ENCODE results near the gene TSKU.
"Not testable (repeated sequence)": the region's sequence is repeated elsewhere in the genome, so short reads cannot be mapped to it uniquely, and the experiment has no call there.

Gene TSKU

DNA sequence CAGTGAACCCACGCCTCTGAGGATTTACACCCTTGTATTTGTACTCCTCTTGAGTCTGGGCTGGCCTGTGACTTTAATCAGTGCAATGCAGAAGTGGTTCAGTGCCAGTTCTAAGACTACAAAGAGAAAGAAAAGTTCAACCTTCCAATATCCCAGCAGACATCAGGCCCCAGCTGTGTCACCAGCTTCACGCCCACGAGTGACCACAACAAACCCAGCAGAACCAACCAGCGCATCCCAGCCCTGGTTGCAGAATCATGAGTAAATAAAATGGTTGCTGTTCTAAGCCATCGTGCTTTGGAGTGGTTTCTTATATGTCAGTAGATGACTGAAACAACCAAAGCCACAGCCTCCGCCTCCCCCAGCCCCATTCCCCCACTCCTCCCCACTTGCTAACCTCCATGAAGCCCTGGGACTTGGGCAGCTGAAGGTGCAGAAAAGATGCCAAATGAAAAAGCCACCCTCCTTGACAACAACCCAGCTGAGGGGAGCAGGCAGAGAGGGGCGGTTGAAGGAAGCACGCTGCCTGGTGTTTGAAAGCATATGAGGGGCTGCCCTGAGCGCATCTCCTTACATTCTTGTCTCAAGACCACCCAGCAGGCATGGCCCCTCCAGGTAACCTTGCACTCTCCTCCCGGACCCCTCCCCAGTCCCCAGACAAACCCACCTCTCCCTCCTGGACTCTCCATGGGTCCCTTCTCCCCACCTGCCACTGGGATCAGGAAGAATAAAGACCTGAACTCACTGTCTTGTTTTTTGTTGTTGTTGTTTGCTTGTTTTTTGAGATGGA lies 20.9 kb downstream of the TSKU start:
- no peak for DNase-seq

DNA sequence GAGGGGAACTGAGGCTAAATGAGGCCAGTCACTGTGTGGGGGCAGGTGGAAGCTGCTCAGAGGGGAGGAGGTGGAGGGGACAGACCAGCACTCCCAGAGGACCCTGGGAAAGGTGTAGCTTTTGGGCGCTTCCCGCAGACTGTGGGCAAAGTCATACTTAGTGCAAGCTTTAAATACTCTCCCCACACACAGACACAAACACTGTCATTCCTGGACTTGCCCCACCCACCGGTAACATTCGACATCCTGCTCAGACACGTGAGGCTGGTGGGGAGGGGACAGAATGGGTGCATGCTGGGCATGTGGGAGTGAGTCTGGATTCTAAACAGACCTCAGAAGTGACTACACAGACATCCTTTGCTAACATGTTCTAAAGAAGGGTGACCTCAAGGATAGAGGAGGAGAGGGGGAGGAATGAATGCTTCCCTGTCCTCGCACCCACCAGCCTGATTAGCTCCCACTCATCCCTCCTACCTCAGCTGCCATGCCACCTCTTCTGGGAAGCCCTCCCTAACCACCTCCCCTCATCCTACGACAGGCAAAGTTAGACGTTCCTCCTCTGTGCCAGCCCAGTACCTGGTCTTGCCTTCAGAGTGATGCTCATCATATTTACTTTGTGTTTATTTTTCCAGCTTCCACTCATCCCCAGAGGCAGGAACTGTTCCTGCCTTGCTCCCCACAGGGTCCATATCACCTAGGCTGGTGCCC lies 22.2 kb downstream of the TSKU start:
- DNase-seq = no peak

DNA sequence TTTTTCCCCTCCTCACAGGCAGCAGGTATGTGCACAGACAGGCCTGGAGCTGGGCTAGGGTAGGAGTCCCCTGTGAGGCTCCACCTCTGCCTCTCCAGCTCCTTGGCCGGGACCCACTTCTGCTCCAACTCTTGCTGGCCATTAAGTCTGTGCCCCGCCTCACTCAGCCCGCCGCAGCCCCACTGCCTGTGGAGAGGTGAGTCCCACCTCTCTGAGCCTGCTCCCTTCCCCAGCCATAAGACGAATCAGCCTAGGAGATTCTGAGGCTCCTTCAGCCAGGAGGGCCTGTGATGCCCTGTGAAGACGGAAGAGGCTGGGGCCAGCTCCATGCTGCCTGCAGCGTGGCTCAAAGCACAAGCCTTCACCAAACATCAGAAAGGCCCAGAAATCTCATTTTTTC lies 23.0 kb downstream of the TSKU start:
- no peak for DNase-seq

DNA sequence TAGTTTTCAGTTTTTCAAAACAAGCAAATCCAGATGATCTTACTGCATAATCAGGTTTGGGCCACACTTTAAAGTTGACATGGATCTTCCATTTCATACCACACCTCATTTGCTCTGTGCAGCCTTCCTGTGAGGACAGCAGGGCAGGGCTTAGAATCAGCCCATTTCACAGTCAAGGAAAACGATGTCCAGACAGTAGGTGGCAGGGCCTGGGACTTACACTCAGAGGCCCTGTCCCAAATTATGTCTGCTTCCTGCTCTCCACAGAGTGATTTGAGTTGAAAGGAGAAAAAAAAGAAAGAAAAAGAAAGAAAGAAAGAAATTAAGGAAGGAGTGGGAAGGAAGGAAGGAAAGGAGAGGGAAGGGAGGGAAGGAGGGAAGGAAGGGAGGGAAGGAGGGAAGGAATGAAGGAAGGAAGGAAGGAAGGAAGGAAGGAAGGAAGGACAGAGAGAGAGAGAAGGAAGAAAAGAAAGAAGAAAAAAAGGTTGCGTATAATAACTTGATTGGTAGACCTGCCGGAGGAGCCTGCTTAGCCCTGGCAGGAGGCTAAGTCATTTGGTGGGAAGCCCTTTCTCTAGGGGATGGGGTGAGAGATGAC lies 23.6 kb downstream of the TSKU start:
- DNase-seq = no peak

DNA sequence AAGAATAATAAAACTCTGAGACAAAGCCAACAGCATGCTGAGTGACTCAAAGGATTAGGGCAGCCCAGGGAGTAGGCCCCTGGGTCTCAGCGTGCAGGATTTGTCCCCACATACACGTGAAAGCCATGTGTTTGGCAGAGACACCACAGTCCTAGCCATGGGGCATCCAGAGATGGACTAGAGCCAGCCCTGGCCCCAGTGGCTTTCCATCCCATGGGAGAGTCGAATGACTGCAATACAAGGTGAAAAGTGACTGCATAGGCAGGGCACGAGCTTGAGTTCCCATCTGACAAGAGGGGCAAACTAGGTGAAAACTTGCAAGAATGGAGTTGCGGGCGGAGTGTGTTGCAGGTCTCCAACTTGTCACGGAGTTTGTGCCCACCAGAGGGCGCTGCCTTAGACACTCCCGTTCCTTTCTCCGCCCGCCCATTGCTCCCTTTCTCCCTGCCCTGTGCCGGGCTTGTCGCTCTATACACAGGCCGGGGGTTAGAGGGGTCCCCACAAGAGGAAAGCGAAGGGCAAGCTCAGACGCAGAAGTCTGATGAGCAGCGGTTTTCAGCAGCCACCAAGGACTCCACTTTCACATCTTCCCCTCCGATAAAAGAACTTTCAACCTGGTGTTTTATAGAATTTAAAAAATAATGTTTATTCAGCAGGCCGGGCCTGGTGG lies 24.2 kb downstream of the TSKU start:
- no peak for DNase-seq

DNA sequence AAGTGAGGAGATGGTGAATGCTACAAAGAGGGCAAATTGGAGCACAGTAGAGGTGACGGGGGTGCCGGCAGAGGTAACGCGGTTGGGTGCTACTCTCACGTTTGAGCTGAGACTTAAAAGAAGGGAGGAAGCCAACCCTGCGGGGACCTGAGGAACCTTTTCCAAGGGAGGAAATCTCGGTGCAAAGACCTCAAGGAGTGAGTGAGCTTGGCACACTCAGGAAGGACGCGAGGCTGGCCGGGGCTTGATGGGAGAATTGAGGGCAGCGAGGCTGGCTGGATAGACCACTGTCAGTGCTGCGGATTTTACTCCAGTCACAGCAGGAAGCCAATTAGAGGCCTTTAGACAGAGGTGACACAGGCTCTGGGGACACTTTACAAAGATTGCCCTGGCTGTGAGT lies 25.0 kb downstream of the TSKU start:
- no peak for DNase-seq

DNA sequence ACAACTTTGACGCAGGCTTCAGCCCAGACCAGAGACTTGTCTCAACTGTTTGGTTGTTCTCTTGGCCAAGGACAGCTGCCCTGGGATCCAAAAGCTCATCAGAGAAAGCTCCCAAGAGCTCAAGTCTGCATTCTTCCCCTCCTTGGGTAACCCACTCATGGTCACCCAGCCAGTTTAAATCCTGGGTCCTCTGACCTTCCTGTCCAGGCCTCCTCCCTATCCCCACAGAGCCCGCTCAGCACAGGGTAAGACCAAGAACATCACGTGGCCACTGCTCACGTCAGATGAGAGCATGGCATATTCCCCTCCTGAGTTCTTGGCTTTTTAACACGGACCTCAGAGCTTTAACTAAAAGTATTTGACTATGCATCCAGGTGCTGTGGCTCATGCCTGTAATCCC lies 25.8 kb downstream of the TSKU start:
- DNase-seq = no peak

DNA sequence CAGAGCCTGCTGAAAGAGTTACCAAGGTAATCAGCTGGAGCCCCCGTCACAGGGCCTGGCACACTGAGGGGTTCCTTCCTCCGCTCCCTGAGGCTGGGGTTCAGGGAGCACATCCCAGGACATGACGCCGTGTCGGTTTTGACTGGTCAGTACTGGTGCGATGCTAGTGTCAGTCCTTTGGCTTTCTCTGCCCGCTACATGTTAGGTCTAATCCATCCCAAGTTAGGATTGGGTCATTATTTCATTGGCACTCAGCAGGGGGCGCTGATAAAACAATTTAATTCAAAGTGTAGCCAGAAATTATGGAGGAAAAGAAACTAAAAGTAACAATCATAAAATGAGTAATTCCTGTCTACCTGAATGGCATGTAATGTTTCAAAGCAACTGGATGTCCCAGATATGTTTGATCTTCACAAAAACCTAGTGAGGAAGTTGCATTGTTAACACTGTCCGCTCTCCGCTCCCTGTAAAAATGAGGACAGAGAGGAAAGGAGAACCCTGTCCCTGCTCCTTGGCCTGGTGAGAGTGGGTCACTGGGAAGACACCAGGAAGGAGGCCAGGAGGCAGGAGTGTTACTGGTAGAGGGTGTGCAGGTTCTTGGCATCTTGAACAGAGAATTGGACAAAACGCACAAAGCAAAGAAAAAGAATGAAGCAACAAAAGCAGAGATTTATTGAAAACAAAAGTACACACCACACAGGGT lies 27.1 kb downstream of the TSKU start:
- no peak for DNase-seq

DNA sequence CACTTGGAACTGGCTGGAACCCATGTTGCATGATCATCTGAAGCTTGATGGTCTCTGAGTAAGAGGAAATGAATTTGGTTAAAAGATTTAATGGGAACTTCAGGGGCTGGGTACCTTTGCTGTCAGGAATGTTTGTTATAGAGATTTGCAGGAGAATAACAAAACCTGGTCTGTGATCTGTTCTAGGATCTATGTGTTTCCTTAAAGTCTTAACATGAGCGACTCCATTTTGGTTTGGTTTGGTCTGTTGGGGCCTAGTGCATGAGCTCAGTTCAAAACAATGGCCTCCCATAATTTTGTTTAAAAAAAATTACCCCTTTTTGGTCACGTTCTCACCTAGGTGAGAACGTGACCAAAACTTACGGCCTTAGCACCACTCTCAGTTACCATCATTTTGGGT lies 28.1 kb downstream of the TSKU start:
- no peak for DNase-seq

DNA sequence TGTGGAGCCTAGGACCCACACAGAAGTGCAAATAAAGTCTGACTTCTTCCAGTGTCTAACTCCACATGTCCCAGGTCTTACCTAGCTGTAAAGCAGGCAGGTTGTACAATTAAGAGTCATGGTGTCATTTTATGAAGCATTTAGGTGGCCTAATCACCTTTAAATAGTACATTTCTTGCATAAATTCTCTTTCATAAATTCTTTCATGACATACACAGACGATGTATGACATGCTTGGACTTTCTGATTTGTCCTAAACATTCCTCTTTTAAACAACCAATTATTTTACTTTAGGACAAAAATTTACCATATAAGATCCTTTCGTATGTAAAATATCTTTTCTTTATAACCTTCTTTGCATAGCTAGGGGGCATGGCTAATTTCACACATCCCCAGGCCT lies 31.3 kb downstream of the TSKU start:
- DNase-seq = no peak

DNA sequence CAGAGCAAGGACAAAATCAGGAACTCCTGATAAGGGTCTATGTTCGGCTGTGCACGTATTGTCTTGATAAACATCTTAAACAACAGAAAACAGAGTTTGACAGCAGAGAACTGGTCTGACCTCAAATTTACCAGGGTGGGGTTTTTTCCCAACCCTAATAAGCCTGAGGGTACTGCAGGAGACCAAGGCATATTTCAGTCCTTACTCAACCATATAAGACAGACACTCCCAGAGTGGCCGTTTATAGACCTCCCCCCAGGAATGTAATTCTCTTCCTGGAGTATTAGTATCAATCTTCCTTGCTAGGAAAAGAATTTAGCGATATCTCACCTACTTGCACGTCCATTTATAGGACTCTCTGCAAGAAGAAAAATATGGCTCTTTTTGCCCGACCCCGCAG lies 32.5 kb downstream of the TSKU start:
- DNase-seq = not testable (repeated sequence)

DNA sequence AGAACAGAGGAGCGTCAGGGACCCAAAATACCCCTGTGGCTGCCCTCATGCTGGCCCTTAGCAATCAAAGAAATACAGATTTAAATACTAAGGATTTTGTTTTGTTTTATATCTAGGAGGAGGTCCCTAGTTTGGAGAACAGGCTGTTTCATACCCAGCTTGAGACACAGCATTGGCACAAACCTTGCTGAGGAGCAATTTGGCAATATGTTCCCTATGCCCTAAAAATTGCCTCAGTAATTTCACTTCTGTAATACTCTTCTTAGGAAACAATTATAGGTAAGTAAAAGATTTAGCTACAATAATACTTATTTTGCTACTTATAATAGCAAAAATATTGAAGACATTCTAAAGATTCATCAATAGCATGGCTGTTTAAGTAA lies 37.0 kb downstream of the TSKU start:
- DNase-seq = no peak

DNA sequence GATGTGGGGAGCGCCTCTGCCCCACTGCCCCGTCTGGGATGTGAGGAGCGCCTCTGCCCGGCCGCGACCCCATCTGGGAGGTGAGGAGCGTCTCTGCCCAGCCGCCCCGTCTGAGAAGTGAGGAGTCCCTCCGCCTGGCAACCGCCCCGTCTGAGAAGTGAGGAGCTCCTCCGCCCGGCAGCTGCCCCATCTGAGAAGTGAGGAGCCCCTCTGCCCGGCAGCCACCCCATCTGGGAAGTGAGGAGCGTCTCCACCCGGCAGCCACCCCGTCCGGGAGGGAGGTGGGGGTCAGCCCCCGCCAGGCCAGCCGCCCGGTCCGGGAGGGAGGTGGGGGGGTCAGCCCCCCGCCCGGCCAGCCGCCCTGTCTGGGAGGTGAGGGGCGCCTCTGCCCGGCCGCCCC lies 38.2 kb downstream of the TSKU start:
- not testable (repeated sequence) for DNase-seq

DNA sequence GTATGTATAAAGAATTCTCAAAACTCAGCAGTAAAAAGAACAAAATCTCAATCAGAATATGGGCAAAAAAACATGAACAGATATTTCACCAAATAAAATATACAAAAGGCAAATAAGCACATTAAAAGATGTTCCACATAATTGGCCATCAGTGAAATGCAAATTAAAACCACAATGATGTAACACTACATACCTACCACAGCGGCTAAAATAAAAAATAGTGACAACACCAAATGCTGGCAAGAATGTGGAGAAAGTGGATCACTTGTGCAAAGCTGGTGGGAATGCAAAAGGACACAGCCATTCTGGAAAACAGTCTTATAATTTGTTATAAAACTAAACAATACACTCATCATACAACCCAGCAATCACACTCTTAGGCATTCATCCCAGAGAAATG lies 39.2 kb downstream of the TSKU start:
- DNase-seq = no peak

DNA sequence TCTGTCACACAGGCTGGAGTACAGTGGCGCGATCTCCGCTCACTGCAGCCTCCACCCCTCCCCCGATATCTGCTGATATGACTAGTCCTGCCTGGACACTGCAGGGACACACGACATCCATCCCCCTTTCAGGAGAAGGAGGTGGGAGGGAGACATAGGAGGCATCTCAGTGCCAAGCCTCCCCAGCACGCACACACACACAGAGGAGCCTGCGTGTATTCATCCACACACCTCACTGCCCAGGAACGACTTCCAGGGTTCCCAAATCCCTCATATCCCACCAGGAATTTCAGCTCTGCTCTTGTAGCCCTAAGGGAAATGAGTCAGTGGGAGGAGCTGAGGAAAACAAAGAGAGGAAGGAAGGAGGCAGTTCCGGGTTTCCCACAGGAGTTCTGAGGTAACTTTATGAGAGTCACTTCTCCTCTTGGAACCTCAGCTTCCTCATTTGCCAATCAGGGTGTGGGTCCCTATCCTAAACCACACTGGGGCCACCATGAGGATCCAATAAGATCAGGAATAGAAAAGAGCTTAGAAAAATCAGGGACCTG lies 40.4 kb downstream of the TSKU start:
- DNase-seq = no peak

DNA sequence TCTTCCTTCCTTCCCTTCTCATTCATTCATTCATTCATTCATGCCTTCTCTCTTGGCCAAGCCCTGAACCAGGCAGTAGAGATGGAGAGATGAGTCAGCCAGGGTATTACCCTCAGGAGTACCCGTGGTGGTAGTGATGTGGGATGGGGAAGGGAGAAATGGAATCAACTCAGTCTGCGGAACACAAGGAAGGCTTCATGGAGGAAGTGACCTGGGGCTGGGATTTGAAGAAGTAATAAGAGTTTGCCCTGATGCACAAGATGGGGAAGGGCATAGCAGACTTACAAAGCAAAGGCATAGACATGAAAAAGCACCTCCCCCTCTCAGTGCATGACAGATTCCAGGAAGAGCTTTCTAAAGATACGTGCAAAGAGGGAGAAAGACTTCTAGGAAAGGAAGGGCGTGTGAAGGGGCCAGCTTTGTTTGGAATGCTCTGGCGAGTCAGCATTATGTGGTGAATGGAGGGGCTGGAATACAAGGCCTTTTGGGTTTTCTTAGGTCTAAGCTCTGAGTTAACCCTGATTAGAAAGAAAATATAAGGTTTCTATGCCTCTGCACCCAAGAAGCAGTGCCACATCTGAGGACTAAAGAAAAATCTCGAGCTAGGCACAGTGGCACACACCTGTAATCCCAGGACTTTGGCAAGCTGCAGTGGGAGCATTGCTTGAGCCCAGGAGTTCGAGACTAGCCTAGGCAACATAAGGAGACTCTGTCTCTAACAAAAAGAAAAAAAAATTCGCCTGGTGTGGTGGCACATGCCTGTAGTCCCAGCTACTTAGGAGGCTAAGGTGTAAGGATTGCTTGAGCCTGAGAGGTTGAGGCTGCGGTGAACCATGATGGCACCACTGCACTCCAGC lies 41.2 kb downstream of the TSKU start:
- no peak for DNase-seq

DNA sequence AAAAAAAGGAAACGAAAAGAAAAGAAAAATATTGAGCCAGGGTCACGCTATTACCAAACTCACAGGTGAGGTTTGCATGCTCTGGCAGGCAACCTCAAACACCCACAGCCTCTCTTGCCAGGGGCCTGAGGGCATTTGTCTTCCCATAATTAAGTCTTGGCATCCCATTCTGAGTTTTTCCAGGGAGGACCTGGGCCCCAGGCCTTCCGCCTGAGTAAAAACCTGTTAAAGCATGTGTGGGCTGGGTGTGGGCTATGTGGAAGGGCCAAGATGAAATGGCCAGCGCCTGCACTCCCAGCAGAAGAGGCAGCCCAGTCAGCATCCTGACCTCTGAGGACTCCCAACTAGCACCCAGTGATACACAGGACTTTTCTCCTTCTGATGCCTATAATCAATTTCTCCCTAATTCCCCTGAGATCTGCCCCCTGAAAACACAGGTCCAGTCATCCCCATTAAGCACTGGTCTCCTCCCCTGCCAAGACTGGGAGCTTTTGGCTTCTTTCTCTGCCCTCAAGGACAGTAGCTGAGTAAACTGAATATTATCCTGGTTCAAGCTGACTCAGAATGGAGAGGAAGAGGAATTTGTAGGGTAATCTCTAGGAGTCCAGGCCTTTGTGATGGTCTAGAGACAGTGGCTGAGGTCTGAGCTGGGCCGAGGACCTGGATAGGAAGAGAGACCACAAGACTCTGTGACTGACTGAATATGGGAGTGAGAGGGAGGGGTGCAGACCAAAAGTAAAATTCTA lies 42.0 kb downstream of the TSKU start:
- DNase-seq = no peak

DNA sequence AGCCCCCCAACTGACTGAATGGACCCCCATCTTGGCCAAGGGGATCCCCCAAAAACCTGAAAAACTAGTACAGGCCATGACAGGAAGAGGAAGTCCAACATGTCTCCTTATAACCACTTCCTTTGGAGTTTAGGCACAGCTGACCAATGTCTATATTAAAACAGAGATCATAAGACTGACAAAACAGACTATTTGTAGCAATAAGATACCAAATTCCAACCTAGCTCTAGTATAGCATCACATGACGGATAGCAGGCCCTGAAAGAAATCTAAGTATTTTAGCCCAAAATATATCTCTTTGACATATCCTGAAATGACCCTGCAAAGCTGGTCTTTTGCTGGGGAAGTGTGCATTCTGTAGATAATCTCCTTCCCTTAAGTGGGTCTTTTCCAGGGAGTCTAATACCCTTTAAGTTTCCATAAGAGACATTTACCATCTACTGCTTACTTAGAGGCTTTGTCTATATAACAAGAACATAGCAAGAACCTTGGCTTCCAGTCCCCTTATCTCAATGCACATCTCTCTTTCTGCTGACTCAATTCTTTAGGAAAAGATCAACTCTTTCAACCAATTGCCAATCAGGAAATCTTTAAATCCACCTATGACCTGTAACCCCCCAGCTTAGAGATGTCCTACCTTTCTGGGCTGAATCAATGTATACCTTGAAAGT lies 42.7 kb downstream of the TSKU start:
- DNase-seq = no peak

DNA sequence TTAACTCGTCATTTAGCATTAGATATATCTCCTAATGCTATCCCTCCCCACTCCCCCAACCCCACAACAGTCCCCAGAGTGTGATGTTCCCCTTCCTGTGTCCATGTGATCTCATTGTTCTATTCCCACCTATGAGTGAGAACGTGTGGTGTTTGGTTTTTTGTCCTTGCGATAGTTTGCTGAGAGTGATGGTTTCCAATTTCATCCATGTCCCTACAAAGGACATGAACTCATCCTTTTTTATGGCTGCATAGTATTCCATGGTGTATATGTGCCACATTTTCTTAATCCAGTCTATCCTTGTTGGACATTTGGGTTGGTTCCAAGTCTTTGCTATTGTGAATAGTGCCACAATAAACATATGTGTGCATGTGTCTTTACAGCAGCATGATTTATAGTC lies 43.4 kb downstream of the TSKU start:
- DNase-seq = not testable (repeated sequence)

DNA sequence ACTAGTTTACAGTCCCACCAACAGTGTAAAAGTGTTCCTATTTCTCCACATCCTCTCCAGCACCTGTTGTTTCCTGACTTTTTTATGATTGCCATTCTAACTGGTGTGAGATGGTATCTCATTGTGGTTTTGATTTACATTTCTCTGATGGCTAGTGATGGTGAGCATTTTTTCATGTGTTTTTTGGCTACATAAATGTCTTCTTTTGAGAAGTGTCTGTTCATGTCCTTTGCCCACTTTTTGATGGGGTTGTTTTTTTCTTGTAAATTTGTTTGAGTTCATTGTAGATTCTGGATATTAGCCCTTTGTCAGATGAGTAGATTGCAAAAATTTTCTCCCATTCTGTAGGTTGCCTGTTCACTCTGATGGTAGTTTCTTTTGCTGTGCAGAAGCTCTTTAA lies 43.8 kb downstream of the TSKU start:
- not testable (repeated sequence) for DNase-seq
